SU-DHL-6 (cell line): ENCODE measurements around the gene TCP11.

Source experiments
- H2AFZ ChIP-seq: fragments of 200-600 bp; sonication (generic); 2 replicates; pipeline ENCODE4 v1.6.1; 2014; ENCODE audit warnings: low read depth, mild to moderate bottlenecking, moderate library complexity, mixed read lengths, antibody characterized with exemption, low read length; ENCODE audit not compliant: severe bottlenecking
- H3F3A ChIP-seq: fragments of 200-600 bp; shearing (Covaris generic); 2 replicates; pipeline ENCODE4 v1.6.0; 2016; ENCODE audit warnings: antibody characterized with exemption, mild to moderate bottlenecking; ENCODE audit not compliant: insufficient read depth
- H3K27ac ChIP-seq: fragments of 200-600 bp; sonication (generic); 2 replicates; pipeline ENCODE4 v1.5.1; 2016; ENCODE audit warnings: low read depth, mild to moderate bottlenecking, low read length, moderate library complexity, mixed read lengths
- H3K27me3 ChIP-seq: fragments of 200-600 bp; sonication (generic), shearing (Covaris generic); 2 replicates; pipeline ENCODE4 v1.6.0; 2014; ENCODE audit warnings: mild to moderate bottlenecking, low read length
- H3K36me3 ChIP-seq: fragments of 200-600 bp; sonication (generic); 2 replicates; pipeline ENCODE4 v1.6.1; 2014; ENCODE audit warnings: mild to moderate bottlenecking, low read length, mixed read lengths
- H3K4me2 ChIP-seq: fragments of 300-600, 200-600 bp; shearing (Covaris generic), sonication (generic); 2 replicates; pipeline ENCODE4 v1.6.0; 2014; ENCODE audit warnings: low read length, low read depth, mild to moderate bottlenecking; ENCODE audit not compliant: poor library complexity, severe bottlenecking
- H3K4me3 ChIP-seq: fragments of 200-600 bp; sonication (generic); 2 replicates; pipeline ENCODE4 v1.5.1; 2014; ENCODE audit warnings: antibody characterized with exemption, low read length, mild to moderate bottlenecking, mixed read lengths; ENCODE audit not compliant: insufficient read depth, poor library complexity, severe bottlenecking
- H3K79me2 ChIP-seq: fragments of 200-600 bp; sonication (generic); 2 replicates; pipeline ENCODE4 v1.6.1; 2014; ENCODE audit warnings: mild to moderate bottlenecking, low read length, moderate library complexity; ENCODE audit not compliant: insufficient read depth
- H3K9ac ChIP-seq: fragments of 200-600 bp; sonication (generic); 2 replicates; pipeline ENCODE4 v1.7.0; 2014; ENCODE audit warnings: mild to moderate bottlenecking, low read length
- H3K9me2 ChIP-seq: fragments of 200-600 bp; sonication (generic); replicated peaks from 2 replicates; pipeline ENCODE4 v1.6.1; 2014; ENCODE audit warnings: low read length; ENCODE audit not compliant: insufficient read depth
- H3K9me3 ChIP-seq: fragments of 200-600 bp; sonication (generic); 2 replicates; pipeline ENCODE4 v1.6.1; 2014; ENCODE audit warnings: low read length, mixed read lengths; ENCODE audit not compliant: insufficient read depth
- H4K20me1 ChIP-seq: fragments of 200-600 bp; sonication (generic); 2 replicates; pipeline ENCODE4 v1.6.1; 2014; ENCODE audit warnings: low read depth, mild to moderate bottlenecking, antibody characterized with exemption, low read length, moderate library complexity, mixed read lengths
- CTCF ChIP-seq: fragments of 200-600 bp; sonication (generic); IDR thresholded peaks from one replicate; pipeline ENCODE4 v1.5.1; 2017; ENCODE audit warnings: antibody characterized with exemption, mild to moderate bottlenecking, low read length, moderate library complexity; ENCODE audit not compliant: insufficient read depth, poor library complexity, severe bottlenecking
- EZH2phosphoT487 ChIP-seq: fragments of 200-600 bp; sonication (generic), shearing (Covaris generic); conservative IDR thresholded peaks from 2 replicates; pipeline ENCODE4 v1.6.1; 2018; ENCODE audit warnings: mild to moderate bottlenecking, antibody characterized with exemption, low read length, moderate library complexity, mixed read lengths

TCP11 gene

GRCh38 chr6:35078896-35079295 lies 62.2 kb downstream of the TCP11 start:
- H4K20me1 ChIP-seq: no peaks in the 10 kb centered on the region
- no peaks in the 10 kb centered on the region for H3K79me2 ChIP-seq
- TF ChIP-seq CTCF (no peak), EZH2phosphoT487 (no peak)
- no peak overlapping the region for H3K9ac ChIP-seq
- H2AFZ ChIP-seq: no peak overlapping the region
- no peaks in the 10 kb centered on the region for H3K27me3 ChIP-seq
- H3K9me2 ChIP-seq: no peaks in the 10 kb centered on the region
- no peak overlapping the region for H3K4me2 ChIP-seq
- H3K9me3 ChIP-seq: no peaks in the 10 kb centered on the region
- H3F3A ChIP-seq: no peaks in the 10 kb centered on the region
- H3K36me3 ChIP-seq: no peaks in the 10 kb centered on the region
- H3K4me3 ChIP-seq: no peak overlapping the region
- no peak overlapping the region for H3K27ac ChIP-seq

- no peaks in the 10 kb centered on the region for H3F3A ChIP-seq
- no peaks in the 10 kb centered on the region for H3K9me2 ChIP-seq
- no peak overlapping the region for H3K4me2 ChIP-seq
- H3K9me3 ChIP-seq: no peaks in the 10 kb centered on the region
- H4K20me1 ChIP-seq: no peaks in the 10 kb centered on the region
- no peaks in the 10 kb centered on the region for H3K27me3 ChIP-seq
- H3K9ac ChIP-seq: no peak overlapping the region
- TF ChIP-seq CTCF (no peak), EZH2phosphoT487 (no peak)
- no peak overlapping the region for H3K4me3 ChIP-seq
- no peak overlapping the region for H2AFZ ChIP-seq
- no peaks in the 10 kb centered on the region for H3K79me2 ChIP-seq
- no peak overlapping the region for H3K27ac ChIP-seq
- no peaks in the 10 kb centered on the region for H3K36me3 ChIP-seq
Measured at GRCh38 chr6:35078226-35078850, 62.8 kb downstream of the TCP11 start.

GRCh38 chr6:35077713-35078105 lies 63.4 kb downstream of the TCP11 start:
- Histone ChIP-seq H3K36me3 (no peaks in the 10 kb centered on the region), H3K4me2 (no peak overlapping the region), H3F3A (no peaks in the 10 kb centered on the region), H3K27me3 (no peaks in the 10 kb centered on the region), H2AFZ (no peak overlapping the region), H3K9me2 (no peaks in the 10 kb centered on the region), H3K4me3 (no peak overlapping the region), H3K79me2 (no peaks in the 10 kb centered on the region), H3K27ac (no peak overlapping the region), H4K20me1 (no peaks in the 10 kb centered on the region), H3K9me3 (no peaks in the 10 kb centered on the region), H3K9ac (no peak overlapping the region)
- TF ChIP-seq CTCF: no peak
- TF ChIP-seq EZH2phosphoT487: no peak
